Lower leg skin (tissue), 4 donors: ENCODE data around the gene TRIM15. TPM values are rescaled to one million over a fixed set of nuclear protein-coding genes. Genes with fewer than 3 reads are reported as not detected.

Experiments used
- DNase-seq, 2 donors: peaks; one replicate each; pipeline ENCODE4 v3.0.0-alpha.2; 2019; ENCODE audit warnings: low spot score in 2 of 2
- H3K4me3 ChIP-seq: fragments of 200-600 bp; sonication (generic); 2 replicates; pipeline ENCODE4 v1.5.1; 2017; ENCODE audit warnings: mild to moderate bottlenecking, low read depth; ENCODE audit not compliant: poor library complexity, severe bottlenecking
- POLR2A ChIP-seq, 2 donors: fragments of 450-650 bp; IDR thresholded peaks; one replicate each; pipeline ENCODE4 v1.6.1; 2016 to 2017; ENCODE audit warnings: antibody characterized with exemption in 2 of 2, mild to moderate bottlenecking in 1 of 2, moderate library complexity in 1 of 2
- whole genome bisulfite sequencing, 2 donors: methylation state at CpG; one replicate each; pipeline ENCODE4 v1.1.5; 2018; 5-methylcytosine and 5-hydroxymethylcytosine counted together
- intact Hi-C: fragments of 100-400 bp; cut with DNase I; formaldehyde crosslinking; loops from one replicate; pipeline ENCODE4 v1.15.0; 2023; ENCODE audit warnings: low total_unique reads
- total RNA-seq, 4 donors: library from RNA; depleted of rRNA; stranded (reverse); fragments of >200 nt; gene quantifications; one replicate each; pipeline ENCODE4 v1.1.0, GENCODE V29; 2016
- TF ChIP-seq, protein P1 (sequence below), 3 donors: fragments of 450-650 bp; IDR thresholded peaks; one replicate each; pipeline ENCODE4 v1.5.1; 2016; ENCODE audit warnings: antibody characterized with exemption in 3 of 3, mild to moderate bottlenecking in 3 of 3, moderate library complexity in 2 of 3

The TRIM15 gene
- total RNA-seq, 4 donors from 2014 or later, result 0.98 to 4.3 (median 1.1) TPM

DNA sequence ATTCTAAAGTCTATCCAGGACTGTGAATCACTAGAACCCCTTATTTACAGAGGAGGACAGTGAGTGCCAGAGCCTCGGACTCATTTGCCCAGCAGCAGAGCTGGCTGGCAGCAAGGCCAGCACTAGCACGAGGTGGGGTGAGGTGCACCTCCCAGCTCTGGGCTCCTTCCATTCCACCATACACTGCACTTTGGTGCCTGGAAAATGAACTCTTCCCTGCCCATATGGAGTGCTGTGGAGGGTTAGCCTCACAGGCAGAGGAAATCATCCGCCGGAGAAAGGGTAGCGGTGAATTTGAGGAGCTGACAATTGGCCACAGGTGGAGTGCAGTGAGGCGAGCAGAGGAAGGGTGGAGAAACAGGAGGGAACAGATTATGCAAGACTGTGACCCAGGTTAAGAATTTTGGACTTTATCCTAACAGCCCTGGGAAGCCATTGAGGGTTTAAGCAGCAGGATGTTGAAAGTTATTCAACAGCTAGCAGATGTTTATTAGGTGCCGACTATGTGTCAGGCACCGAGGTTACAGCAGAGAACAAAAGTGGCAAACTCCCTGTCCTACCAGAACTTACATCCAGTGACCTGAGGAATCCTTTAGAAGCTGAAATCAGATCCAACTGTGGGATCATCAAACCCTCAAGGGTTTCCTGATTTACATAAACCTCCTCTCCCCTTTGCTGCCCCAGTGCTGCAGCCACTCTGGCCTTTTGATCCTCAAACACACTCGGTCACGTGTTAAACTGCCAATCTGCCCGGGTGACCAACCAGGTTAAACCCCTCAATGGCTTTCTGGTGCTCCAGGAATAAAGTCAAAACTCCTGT lies 43.7 kb downstream of the TRIM15 start:
- H3K4me3 ChIP-seq, result no peak overlapping the region
- WGBS, 2 donors, result 33 to 34% methylated on average over 11 of the region's 11 CpGs
- intact Hi-C loops, result no loop called here
- DNase-seq, result peak in 1 of 2 donors; percentile 23
- TF ChIP-seq, protein P1, sequence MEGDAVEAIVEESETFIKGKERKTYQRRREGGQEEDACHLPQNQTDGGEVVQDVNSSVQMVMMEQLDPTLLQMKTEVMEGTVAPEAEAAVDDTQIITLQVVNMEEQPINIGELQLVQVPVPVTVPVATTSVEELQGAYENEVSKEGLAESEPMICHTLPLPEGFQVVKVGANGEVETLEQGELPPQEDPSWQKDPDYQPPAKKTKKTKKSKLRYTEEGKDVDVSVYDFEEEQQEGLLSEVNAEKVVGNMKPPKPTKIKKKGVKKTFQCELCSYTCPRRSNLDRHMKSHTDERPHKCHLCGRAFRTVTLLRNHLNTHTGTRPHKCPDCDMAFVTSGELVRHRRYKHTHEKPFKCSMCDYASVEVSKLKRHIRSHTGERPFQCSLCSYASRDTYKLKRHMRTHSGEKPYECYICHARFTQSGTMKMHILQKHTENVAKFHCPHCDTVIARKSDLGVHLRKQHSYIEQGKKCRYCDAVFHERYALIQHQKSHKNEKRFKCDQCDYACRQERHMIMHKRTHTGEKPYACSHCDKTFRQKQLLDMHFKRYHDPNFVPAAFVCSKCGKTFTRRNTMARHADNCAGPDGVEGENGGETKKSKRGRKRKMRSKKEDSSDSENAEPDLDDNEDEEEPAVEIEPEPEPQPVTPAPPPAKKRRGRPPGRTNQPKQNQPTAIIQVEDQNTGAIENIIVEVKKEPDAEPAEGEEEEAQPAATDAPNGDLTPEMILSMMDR (IDR thresholded peaks at IDR 0.05), result no peak
- no peak for TF ChIP-seq POLR2A (IDR thresholded peaks at IDR 0.05)

DNA sequence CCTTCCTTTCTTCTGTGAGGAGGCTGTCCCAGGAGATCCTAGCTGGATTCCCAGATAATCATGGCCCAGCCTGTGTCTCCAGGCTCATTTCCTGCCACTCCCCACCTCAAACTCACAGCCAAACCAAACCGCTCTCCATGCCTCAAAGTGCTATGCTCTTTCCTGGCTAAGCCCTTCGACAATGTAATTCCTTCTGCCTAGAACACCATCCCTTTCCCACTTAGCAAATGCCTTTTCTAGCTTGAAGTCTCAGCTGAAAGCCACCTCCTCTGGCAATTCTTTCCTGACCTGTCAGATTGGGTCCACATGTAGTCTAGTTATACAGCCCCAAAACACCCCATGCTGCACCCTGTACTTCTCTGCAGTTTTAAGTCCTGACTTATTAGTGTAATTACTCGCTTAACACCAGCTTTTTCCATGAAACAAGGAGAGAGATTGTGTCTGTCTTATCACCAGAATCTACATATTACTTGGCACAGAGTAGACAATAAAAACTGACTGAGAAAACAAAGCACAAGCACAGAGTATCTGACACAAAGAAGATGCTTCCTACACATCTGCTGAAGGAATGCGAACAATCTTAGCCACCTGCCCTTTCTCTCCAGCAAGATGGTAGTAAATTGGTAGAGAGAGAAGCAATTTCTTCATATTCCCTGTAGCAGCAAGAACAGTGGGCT lies 44.4 kb downstream of the TRIM15 start:
- H3K4me3 ChIP-seq, result no peak overlapping the region
- no peak for DNase-seq
- intact Hi-C loops, result no loop called here
- no peak for TF ChIP-seq POLR2A (IDR thresholded peaks at IDR 0.05)
- TF ChIP-seq, protein P1 (IDR thresholded peaks at IDR 0.05), result no peak
- WGBS, 2 donors, result 30 to 34% methylated on average over 4 of the region's 4 CpGs

DNA sequence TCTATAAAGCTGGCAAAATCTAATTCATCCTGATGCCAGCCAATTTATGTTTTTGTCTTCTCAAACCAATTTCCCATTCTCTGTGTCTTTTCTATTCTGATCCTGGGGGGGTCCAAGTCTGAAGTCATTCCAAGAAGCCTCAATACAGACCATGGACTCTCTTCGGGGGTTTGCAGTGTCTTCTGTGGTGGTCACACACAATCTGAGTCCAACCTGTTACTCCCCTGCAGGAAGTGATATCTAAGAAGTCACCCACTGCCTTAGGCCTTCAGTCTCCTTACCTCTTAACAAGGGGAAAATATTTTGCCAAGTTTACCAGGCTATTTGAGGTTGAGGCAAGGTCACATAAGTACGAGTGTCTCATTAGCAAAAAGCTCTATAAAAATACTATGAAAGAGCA lies 48.0 kb downstream of the TRIM15 start:
- 45 to 53% methylated on average over 2 of the region's 2 CpGs for WGBS, 2 donors
- H3K4me3 ChIP-seq, result no peak overlapping the region
- intact Hi-C loops, result no loop called here
- DNase-seq, result no peak
- TF ChIP-seq POLR2A (IDR thresholded peaks at IDR 0.05), result no peak
- TF ChIP-seq, protein P1 (IDR thresholded peaks at IDR 0.05), result no peak

DNA sequence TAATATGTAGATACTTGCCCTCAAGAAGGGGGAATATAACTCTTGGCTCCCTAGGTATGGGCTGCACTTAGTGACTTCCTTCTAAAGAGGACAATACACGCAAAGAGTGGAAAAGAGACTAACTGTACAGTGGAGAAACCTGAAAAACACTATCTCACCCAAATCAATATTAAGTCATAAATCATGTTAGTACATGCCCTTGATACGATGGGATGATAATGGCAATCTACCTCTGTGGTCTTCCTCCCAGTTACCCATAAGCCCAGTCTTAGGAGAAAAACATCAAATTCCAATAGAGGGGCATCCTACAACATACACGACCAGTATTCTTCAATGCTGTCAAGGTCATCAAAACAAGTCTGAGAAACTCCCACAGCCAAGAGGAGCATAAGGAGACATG lies 48.6 kb downstream of the TRIM15 start:
- intact Hi-C loops, result no loop called here
- 21 to 24% methylated on average over 3 of the region's 3 CpGs for WGBS, 2 donors
- no peak for TF ChIP-seq POLR2A (IDR thresholded peaks at IDR 0.05)
- TF ChIP-seq, protein P1 (IDR thresholded peaks at IDR 0.05), result no peak
- H3K4me3 ChIP-seq, result no peak overlapping the region
- DNase-seq, result no peak

DNA sequence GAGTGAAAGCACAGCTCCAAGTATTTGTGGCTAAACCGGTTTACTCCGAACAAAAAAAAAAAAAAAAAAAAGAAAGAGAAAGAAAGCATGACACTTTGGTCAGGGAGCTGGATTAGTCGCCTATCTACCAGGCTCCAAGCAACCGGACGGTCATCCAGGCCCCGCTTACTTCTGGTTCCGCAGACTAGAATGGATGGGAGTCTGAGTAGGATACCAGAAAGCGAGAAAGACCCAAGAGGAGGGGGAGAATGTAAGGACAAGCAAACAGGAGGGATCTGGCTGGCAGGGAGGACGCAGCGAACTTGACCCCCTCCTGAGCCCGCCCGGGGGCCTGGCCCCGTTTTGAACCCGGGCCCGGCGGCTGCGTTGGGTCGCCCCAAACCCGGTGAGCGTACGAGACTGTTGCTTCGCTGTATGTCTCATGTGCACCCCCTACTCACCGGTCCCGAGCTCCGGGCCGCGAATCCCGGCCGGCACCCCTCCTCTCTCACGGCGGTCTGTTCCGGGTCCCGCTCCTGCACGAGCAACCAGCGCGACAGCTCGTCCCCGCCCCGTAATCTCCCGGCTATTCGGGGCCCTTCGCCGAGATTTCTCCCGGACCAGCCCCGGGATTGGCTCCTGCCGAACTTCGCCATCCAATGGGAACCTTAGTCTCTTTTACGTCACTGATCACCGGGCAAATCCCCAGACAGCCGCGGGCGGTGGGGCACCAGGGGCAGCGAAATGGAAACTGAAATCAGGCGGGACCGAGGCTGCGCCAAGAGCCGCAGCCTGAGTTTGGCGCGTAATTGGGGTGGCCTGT lies 49.7 kb downstream of the TRIM15 start, which contains the start of gene TRIM26:
Gene TRIM26 (minus strand): TSS at position 542 of the 802 bp plus-strand sequence. CDS start 14,303 bp downstream, outside the sequence.
- peak in 1 of 2 donors; percentile 84 for TF ChIP-seq POLR2A (IDR thresholded peaks at IDR 0.05)
- TF ChIP-seq, protein P1 (IDR thresholded peaks at IDR 0.05), result no peak
- intact Hi-C loops, result no loop called here
- peak within 1 kb of the TSS; percentile 47 for H3K4me3 ChIP-seq
- 0% methylated on average over 53 to 57 of the region's 59 CpGs for WGBS, 2 donors
- peak; percentile 98 to 100 for DNase-seq
